Neuronal stem cell (in vitro differentiated cells): ENCODE results near the gene BAD.
A peak's percentile ranks its signal among the peaks of the same experiment; 100 is the strongest.

ENCODE experiments used
- DNase-seq: peaks from one replicate; pipeline ENCODE4 v3.0.0-alpha.2; 2013; ENCODE audit warnings: low spot score
- H2AFZ ChIP-seq: one replicate; pipeline ENCODE4 v1.6.1; 2013; ENCODE audit warnings: mild to moderate bottlenecking, low read length, inconsistent platforms
- H2AK5ac ChIP-seq: 2 replicates; pipeline ENCODE4 v1.6.1; 2013; ENCODE audit warnings: low read depth, mild to moderate bottlenecking, inconsistent platforms, low read length, moderate library complexity, mixed read lengths
- H2BK120ac ChIP-seq: 2 replicates; pipeline ENCODE4 v1.6.1; 2013; ENCODE audit warnings: low read depth, mild to moderate bottlenecking, inconsistent platforms, low read length, moderate library complexity, mixed read lengths
- H2BK12ac ChIP-seq: one replicate; pipeline ENCODE4 v1.6.1; 2013; ENCODE audit warnings: low read length, inconsistent platforms
- H2BK15ac ChIP-seq: 2 replicates; pipeline ENCODE4 v1.6.1; 2013; ENCODE audit warnings: mild to moderate bottlenecking, low read length, inconsistent platforms, mixed read lengths
- H2BK5ac ChIP-seq: one replicate; pipeline ENCODE4 v1.6.1; 2013; ENCODE audit warnings: inconsistent platforms, mild to moderate bottlenecking, low read length, moderate library complexity
- H3K14ac ChIP-seq: one replicate; pipeline ENCODE4 v1.6.1; 2013; ENCODE audit warnings: low read length, inconsistent platforms
- H3K18ac ChIP-seq: 2 replicates; pipeline ENCODE4 v1.6.1; 2013; ENCODE audit warnings: low read length, inconsistent platforms
- H3K23ac ChIP-seq: 2 replicates; pipeline ENCODE4 v1.6.1; 2013; ENCODE audit warnings: low read depth, mild to moderate bottlenecking, mixed read lengths, low read length, inconsistent platforms; ENCODE audit not compliant: poor library complexity
- H3K27ac ChIP-seq: replicated peaks from 3 replicates; pipeline ENCODE4 v1.5.1; 2013; ENCODE audit warnings: low read length, inconsistent platforms
- H3K27me3 ChIP-seq, 3 experiments: 2 replicates each; pipeline ENCODE4 v1.6.1; 2013; ENCODE audit warnings: low read length in 3 of 3, mild to moderate bottlenecking in 2 of 3, inconsistent platforms in 1 of 3, low read depth in 1 of 3, mixed read lengths in 1 of 3, moderate library complexity in 1 of 3; ENCODE audit not compliant: control insufficient read depth in 3 of 3, insufficient read depth in 3 of 3
- H3K36me3 ChIP-seq, 2 donors: replicated peaks in 1 of 2; 2 replicates each; pipeline ENCODE4 v1.6.1; 2013; ENCODE audit warnings: low read length in 2 of 2; ENCODE audit not compliant: control insufficient read depth in 2 of 2, insufficient read depth in 2 of 2
- H3K4ac ChIP-seq: 2 replicates; pipeline ENCODE4 v1.6.1; 2013; ENCODE audit warnings: inconsistent platforms, mild to moderate bottlenecking, low read length, moderate library complexity
- H3K4me1 ChIP-seq, 2 donors: 1 replicate in 1 of 2; 2 replicates in 1 of 2; pipeline ENCODE4 v1.6.1; 2013; ENCODE audit warnings: low read length in 2 of 2, low read depth in 1 of 2; ENCODE audit not compliant: control insufficient read depth in 2 of 2, insufficient read depth in 1 of 2
- H3K4me2 ChIP-seq: one replicate; pipeline ENCODE4 v1.6.1; 2013; ENCODE audit warnings: mild to moderate bottlenecking, low read length, inconsistent platforms; ENCODE audit not compliant: insufficient read depth, poor library complexity, severe bottlenecking
- H3K4me3 ChIP-seq, 2 donors: 2 replicates each; pipeline ENCODE4 v1.5.1; 2013; ENCODE audit warnings: low read length in 2 of 2, mild to moderate bottlenecking in 2 of 2, inconsistent platforms in 1 of 2, moderate library complexity in 1 of 2
- H3K79me1 ChIP-seq: one replicate; pipeline ENCODE4 v1.6.1; 2013; ENCODE audit warnings: low read depth, mild to moderate bottlenecking, inconsistent platforms, low read length, moderate library complexity
- H3K9ac ChIP-seq: one replicate; pipeline ENCODE4 v1.6.1; 2013; ENCODE audit warnings: mild to moderate bottlenecking, low read depth, low read length, inconsistent platforms; ENCODE audit not compliant: poor library complexity
- H3K9me3 ChIP-seq, 2 donors: replicated peaks in 1 of 2; 2 replicates each; pipeline versions ENCODE3 to v1.6.1; 2013; ENCODE audit warnings: low read length in 2 of 2, mild to moderate bottlenecking in 2 of 2, inconsistent platforms in 1 of 2, low read depth in 1 of 2, mixed read lengths in 1 of 2, moderate library complexity in 1 of 2; ENCODE audit not compliant: control insufficient read depth in 2 of 2, insufficient read depth in 1 of 2
- H4K8ac ChIP-seq: one replicate; pipeline ENCODE4 v1.6.1; 2013; ENCODE audit warnings: low read depth, mild to moderate bottlenecking, inconsistent platforms, low read length, moderate library complexity
- H4K91ac ChIP-seq: one replicate; pipeline ENCODE4 v1.6.1; 2013; ENCODE audit warnings: low read length, low read depth, mild to moderate bottlenecking, inconsistent platforms; ENCODE audit not compliant: poor library complexity
- WGBS, 2 donors: extraction: QIAGEN DNeasy Blood & Tissue Kit; methylation state at CpG; one replicate each; pipeline ENCODE4 v1.1.7; 2013; ENCODE audit warnings: missing lambda C conversion rate in 2 of 2, mixed read lengths in 1 of 2; ENCODE audit not compliant: insufficient read length in 2 of 2, insufficient replicate concordance in 1 of 2; ENCODE audit errors: extremely low coverage in 2 of 2; 5-methylcytosine and 5-hydroxymethylcytosine counted together

Gene BAD

DNA sequence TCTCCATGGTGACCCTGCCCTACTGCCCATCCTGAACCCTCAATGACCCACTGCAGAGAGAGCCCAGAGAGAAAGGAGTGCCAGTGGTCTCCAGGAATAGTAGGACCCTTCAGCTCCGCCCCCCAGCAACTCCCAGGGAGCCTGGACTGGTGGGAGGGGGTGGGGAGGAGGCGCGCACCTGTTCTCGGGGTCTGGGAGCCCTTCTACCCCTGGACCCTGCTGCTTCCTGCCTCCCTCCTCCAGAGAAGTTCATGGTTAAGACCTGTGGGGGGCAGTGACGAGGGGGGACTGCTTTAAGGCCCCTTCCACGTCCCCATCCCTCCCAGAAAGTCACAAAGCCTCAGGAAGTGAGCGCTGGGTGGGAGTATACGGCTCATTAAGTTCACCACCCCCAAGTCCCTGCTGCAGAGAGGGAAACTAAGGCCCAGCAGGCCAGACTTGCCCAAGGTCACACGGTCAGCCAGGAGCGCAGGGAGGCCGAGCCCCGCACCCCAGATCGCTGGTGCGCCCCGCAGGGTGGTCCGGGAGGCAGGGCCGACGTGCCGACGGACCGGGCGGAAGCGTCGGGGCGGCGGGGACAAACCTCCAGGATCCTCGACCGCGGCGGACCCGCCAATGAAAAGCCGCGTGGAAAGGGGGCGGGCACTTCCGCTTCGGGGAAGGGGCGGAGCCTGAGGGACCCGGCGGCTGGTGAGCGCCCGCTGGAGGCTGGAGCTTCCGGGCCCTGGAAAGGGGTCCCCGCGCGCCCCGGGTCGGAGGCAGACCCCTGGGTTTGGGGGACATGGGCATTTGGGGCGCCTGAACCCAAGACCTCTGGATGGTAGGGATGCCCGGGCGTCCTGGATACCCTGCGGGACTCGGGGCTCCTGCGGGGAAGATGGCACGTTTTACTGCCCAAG lies 58.6 kb downstream of the BAD start, which contains the start of the genes NUDT22 and TRPT1:
Gene NUDT22 (plus strand): TSS at position 667 of the 899 bp plus-strand sequence. CDS start 379 bp downstream, outside the sequence.
Gene TRPT1 (minus strand): TSS at position 579 of the 899 bp plus-strand sequence. CDS start 326 bp downstream, at position 253.
- Histone ChIP-seq H4K8ac (peak within 1 kb of the TSS; percentile 48), H2BK15ac (peak within 1 kb of the TSS; percentile 72), H3K9ac (peak within 1 kb of the TSS; percentile 97), H3K27me3 (peaks cover 0 to under 1% (median 0%) of the 10 kb centered on the region in 3 experiments), H2BK12ac (peak within 1 kb of the TSS; percentile 96), H3K14ac (peak within 1 kb of the TSS; percentile 60), H3K36me3 (peaks cover 8 to 24% of the 10 kb centered on the region in 2 donors), H2BK5ac (peak within 1 kb of the TSS; percentile 89), H3K18ac (peak within 1 kb of the TSS; percentile 97), H4K91ac (peak within 1 kb of the TSS; percentile 76), H3K9me3 (no peaks in the 10 kb centered on the region), H3K27ac (peak within 1 kb of the TSS; percentile 43), H2AFZ (peak within 1 kb of the TSS; percentile 89), H2AK5ac (peak within 1 kb of the TSS; percentile 100), H2BK120ac (no peak within 1 kb of the TSS), H3K4me3 (peak within 1 kb of the TSS; percentile 88 to 91), H3K4ac (no peak within 1 kb of the TSS), H3K23ac (peak within 1 kb of the TSS; percentile 94), H3K4me2 (peak within 1 kb of the TSS; percentile 99), H3K4me1 (peaks cover 14 to 23% of the 10 kb centered on the region in 2 donors), H3K79me1 (peaks cover 5% of the 10 kb centered on the region)
- no CpG with 5 or more reads among the region's 54 CpGs for WGBS, 2 donors
- DNase-seq, result peak; percentile 84

DNA sequence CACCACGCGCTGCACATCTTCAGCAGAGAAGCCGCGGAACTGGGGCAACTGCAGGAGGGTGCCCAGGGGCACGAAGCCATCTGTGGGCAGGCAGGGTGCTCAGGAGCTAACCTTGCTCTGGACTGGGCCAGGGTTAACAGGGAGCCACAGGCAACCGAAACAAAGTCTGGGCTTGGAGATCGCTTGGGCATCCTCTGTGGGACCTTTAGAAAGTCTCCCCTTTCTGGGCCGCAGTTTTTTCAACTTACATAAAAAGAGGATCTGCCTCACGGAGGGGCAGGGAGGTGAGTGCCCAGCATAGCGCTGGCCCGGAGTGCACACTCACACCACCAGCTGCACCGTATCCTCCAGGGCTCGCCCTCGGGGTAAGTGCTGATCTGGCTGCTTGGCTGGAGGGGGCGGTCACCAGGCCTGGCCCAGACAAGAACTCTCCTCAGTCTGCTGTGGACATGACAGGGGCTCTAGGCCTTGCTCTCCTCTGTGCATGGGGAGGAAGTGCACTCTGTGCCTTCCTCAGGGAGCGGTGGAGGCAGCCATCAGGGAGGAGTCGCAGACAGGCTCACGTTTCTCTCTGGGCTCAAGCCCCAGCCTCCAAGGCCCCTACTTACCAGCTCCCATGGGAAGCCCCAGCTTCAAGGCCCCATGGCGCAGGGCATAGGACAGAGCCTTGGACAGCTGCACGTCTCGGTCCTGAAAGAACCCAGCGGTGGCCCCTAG lies 59.4 kb downstream of the BAD start:
- Histone ChIP-seq H3K9ac (peak overlapping the region; percentile 97), H3K36me3 (peaks cover 10 to 27% of the 10 kb centered on the region in 2 donors), H3K79me1 (peaks cover 7% of the 10 kb centered on the region), H2AK5ac (peak overlapping the region; percentile 49), H3K4me3 (peak overlapping the region; percentile 88 to 91), H3K18ac (peak overlapping the region; percentile 41), H3K4me2 (peak overlapping the region; percentile 99), H4K91ac (no peak overlapping the region), H3K27me3 (no peaks in the 10 kb centered on the region), H3K4me1 (peaks cover 14 to 23% of the 10 kb centered on the region in 2 donors), H3K27ac (peak overlapping the region; percentile 43), H4K8ac (no peak overlapping the region), H3K14ac (no peak overlapping the region), H2BK5ac (no peak overlapping the region), H2AFZ (peak overlapping the region; percentile 89), H2BK120ac (no peak overlapping the region), H2BK15ac (no peak overlapping the region), H2BK12ac (no peak overlapping the region), H3K9me3 (no peaks in the 10 kb centered on the region), H3K4ac (no peak overlapping the region), H3K23ac (peak overlapping the region; percentile 29)
- no peak for DNase-seq
- WGBS, 2 donors, result no CpG with 5 or more reads among the region's 22 CpGs

DNA sequence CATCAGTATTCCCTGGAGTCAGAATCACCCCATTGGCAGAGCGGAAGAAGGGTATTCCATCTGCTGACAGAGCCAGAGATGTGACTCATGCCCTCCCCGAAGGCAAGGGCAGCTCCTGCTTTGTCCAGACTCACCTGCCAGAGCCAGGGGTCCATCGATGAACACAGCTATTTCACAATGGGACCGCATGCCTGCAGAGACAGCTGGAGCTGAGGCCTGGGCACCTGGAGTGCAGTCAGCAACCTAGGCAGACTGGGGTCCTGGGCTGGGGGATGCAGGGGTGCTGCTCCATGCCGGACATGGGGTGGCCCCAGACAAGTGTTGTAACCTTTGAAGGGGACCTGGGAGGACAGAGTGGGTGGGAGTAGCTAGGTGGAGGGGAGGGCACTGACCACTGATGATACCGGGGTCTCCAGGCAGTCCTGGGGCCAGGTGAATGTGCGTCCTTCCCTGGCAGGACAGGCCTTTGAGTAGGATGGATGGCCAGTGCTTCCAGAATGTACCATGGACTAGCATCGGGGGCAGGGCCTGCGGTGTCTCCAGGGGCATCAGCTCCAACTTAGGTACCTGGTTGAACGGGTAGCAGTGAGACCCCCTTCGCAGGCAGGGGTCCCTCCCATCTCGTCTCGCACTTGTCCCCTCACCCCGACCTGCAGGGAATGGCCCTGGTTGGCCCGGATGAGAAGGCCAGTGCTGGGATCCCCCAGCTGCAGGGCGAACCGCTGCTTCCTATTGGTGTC lies 60.1 kb downstream of the BAD start:
- Histone ChIP-seq H3K36me3 (peaks cover 10 to 27% of the 10 kb centered on the region in 2 donors), H4K91ac (no peak overlapping the region), H3K9ac (no peak overlapping the region), H3K4me2 (no peak overlapping the region), H3K27me3 (no peaks in the 10 kb centered on the region), H2BK120ac (no peak overlapping the region), H4K8ac (no peak overlapping the region), H3K79me1 (peaks cover 7% of the 10 kb centered on the region), H3K14ac (no peak overlapping the region), H2AK5ac (no peak overlapping the region), H3K4ac (no peak overlapping the region), H3K9me3 (no peaks in the 10 kb centered on the region), H3K4me3 (peak overlapping the region in 1 of 2 donors; percentile 3), H2AFZ (no peak overlapping the region), H2BK15ac (no peak overlapping the region), H2BK12ac (no peak overlapping the region), H2BK5ac (no peak overlapping the region), H3K23ac (peak overlapping the region; percentile 29), H3K4me1 (peaks cover 11 to 17% of the 10 kb centered on the region in 2 donors), H3K18ac (no peak overlapping the region), H3K27ac (no peak overlapping the region)
- WGBS, 2 donors, result no CpG with 5 or more reads among the region's 17 CpGs
- no peak for DNase-seq
